HuH-7.5 (cell line): ENCODE results near the gene SCNN1B.
A peak's percentile ranks its signal among the peaks of the same experiment; 100 is the strongest.

ENCODE experiments used
- DNase-seq: peaks from one replicate; pipeline ENCODE4 v3.0.0; 2011; ENCODE audit warnings: low spot score

SCNN1B gene

GRCh38 chr16:23407436-23408127 is 105.5 kb downstream of the SCNN1B start:
- no peak for DNase-seq

- no peak for DNase-seq
These were observed 106.2 kb downstream of the SCNN1B start for GRCh38 chr16:23408242-23408822.

- DNase-seq: peak; percentile 31
These were observed 106.8 kb downstream of the SCNN1B start for GRCh38 chr16:23408823-23409298.

- no peak for DNase-seq
These were observed 107.4 kb downstream of the SCNN1B start for GRCh38 chr16:23409522-23409921.

- DNase-seq: no peak
These were observed 108.1 kb downstream of the SCNN1B start for GRCh38 chr16:23410176-23410575.

GRCh38 chr16:23414731-23415130 is 112.6 kb downstream of the SCNN1B start:
- no peak for DNase-seq

GRCh38 chr16:23416816-23417215 is 114.7 kb downstream of the SCNN1B start:
- no peak for DNase-seq

GRCh38 chr16:23420011-23420410 is 117.9 kb downstream of the SCNN1B start:
- no peak for DNase-seq

GRCh38 chr16:23423496-23424049 is 121.5 kb downstream of the SCNN1B start:
- DNase-seq: no peak

GRCh38 chr16:23424292-23424958 is 122.3 kb downstream of the SCNN1B start:
- DNase-seq: no peak

- no peak for DNase-seq
These were observed 126.2 kb downstream of the SCNN1B start for GRCh38 chr16:23428351-23428750.
